ENCODE measurements around the gene PROCA1. TPM values are rescaled to one million over a fixed set of nuclear protein-coding genes. Genes with fewer than 3 reads are reported as not detected.

Gene PROCA1
- total RNA-seq, 6 donors from 2014 or later: 1.2 to 11.5 (median 3.4) TPM

DNA sequence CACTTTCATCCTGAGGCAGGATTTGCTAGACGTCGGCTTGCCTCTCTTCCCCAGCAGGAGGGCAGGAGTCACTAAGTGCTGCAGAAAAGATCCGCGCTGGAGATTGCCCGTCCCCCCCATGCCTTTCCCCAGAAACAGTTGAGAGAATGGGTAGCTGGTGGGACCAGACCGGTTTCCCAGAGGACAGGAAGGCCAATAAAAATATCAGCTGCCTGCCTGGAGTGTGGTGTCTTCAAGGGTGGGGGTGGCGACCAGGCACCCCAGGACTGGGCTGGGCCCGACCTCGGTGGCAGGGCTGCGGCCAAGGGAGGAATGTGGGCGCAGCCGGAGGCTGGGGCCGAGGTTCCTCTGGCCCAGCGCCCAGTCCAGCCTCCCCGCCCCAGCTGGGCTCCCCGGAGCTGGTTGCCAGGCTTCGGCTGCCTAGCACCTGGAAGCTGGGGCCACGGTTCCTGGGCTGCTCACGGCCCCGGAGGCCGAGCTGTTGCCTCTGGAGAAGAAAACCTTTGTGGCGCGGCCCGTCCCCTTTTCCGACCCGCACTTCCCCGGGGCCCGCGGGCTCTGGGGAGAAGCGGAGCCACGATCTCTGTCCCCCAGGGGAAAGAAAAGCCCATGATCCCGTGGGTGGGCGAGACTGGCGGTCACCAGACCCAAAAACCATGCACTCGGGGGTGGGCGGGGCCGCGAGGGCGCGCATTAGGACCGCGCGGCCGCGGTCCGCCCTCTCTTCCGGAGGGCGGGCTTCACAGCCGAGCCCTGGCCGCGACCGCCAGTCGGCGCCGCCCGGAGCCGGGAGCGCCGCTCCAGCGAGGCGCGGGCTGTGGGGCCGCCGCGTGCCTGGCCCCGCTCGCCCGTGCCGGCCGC is 31.8 kb upstream of the PROCA1 start, which contains the start of gene TRAF4:
TRAF4 (plus strand) TSS at position 769 of the 861 bp plus-strand sequence. CDS start 102 bp downstream, outside the sequence.
- 2 to 12% methylated on average over 13 of the region's 70 CpGs for WGBS, 2 donors
- TF ChIP-seq, protein P1, sequence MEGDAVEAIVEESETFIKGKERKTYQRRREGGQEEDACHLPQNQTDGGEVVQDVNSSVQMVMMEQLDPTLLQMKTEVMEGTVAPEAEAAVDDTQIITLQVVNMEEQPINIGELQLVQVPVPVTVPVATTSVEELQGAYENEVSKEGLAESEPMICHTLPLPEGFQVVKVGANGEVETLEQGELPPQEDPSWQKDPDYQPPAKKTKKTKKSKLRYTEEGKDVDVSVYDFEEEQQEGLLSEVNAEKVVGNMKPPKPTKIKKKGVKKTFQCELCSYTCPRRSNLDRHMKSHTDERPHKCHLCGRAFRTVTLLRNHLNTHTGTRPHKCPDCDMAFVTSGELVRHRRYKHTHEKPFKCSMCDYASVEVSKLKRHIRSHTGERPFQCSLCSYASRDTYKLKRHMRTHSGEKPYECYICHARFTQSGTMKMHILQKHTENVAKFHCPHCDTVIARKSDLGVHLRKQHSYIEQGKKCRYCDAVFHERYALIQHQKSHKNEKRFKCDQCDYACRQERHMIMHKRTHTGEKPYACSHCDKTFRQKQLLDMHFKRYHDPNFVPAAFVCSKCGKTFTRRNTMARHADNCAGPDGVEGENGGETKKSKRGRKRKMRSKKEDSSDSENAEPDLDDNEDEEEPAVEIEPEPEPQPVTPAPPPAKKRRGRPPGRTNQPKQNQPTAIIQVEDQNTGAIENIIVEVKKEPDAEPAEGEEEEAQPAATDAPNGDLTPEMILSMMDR (IDR thresholded peaks at IDR 0.05): peak in 5 of 6 experiments; percentile 23 to 77 (median 70)
- TF ChIP-seq EP300 (IDR thresholded peaks at IDR 0.05): no peak
- peak; percentile 29 to 76 for TF ChIP-seq POLR2AphosphoS5 (IDR thresholded peaks at IDR 0.05)
- peak in 3 of 4 donors; percentile 81 to 97 (median 94) for TF ChIP-seq POLR2A (IDR thresholded peaks at IDR 0.05)
- ATAC-seq (ENCODE audit: low FRiP score in 2 of 2) (peak; percentile 83 to 93), DNase-seq (peak; percentile 84 to 97)
- peak within 1 kb of the TSS; percentile 92 to 98 (median 96) for H3K27ac ChIP-seq
- H3K4me1 ChIP-seq: peaks cover 41 to 72% (median 57%) of the 10 kb centered on the region in 4 donors
- peaks cover 0 to 13% (median 11%) of the 10 kb centered on the region in 4 donors for H3K36me3 ChIP-seq
- H3K4me3 ChIP-seq: peak within 1 kb of the TSS; percentile 58 to 91 (median 88)
- H3K27me3 ChIP-seq: no peaks in the 10 kb centered on the region
- H3K9me3 ChIP-seq: no peaks in the 10 kb centered on the region

DNA sequence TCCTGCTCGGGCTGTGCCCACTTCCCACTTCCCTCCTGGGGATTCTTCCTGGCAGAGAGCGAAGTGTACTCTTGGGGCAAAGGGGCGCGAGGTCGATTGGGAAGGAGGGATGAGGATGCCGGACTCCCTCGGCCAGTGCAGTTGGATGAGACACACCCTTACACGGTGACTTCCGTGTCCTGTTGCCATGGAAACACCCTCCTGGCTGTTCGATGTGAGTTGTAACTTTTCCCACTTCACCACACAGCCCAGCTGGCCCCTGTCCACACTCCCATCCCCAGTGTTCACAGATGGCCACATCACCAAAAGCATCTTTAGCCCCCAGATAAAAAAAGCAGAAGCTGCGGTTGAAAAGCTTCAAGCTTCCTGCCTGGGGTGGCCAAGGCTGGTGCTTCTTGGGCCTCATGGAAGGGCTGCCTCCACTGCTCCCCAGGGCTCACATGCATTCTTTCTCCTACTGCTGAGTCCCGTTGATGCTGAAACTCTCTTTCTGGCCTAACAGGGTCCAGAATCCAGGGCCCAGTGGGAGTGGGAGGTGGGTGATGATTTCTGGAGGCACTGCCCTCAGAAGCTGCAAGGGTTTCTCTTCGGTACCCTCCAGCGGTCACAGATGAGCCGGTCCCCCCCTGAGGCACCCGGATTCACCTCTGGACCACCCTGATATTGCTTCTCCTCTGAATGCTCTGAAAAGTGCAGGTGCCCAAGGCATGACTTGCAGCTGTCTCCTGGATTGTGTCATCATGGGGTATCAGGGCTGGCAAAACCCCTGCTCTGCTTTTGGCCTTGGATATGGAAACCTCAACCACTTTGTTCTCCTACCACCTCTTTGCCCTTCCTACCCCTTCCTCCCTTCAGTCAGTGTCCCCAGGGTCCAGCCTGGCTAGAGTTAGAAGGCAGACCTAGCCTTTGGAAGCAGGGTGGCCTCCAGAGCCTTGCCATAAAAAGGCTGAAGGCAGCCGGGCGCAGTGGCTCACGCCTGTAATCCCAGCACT is 30.0 kb upstream of the PROCA1 start:
- no peak for DNase-seq
- Histone ChIP-seq H3K9me3 (no peaks in the 10 kb centered on the region), H3K36me3 (no peaks in the 10 kb centered on the region), H3K27ac (peak overlapping the region in 3 of 4 donors; percentile 3 to 97 (median 95)), H3K27me3 (no peaks in the 10 kb centered on the region), H3K4me1 (peaks cover 24 to 53% (median 40%) of the 10 kb centered on the region in 4 donors), H3K4me3 (no peak overlapping the region)
- TF ChIP-seq, protein P1 (IDR thresholded peaks at IDR 0.05): no peak
- TF ChIP-seq POLR2AphosphoS5 (IDR thresholded peaks at IDR 0.05) (no peak), EP300 (IDR thresholded peaks at IDR 0.05) (no peak), POLR2A (IDR thresholded peaks at IDR 0.05) (no peak)
- ATAC-seq (ENCODE audit: low FRiP score in 2 of 2): no peak
- WGBS, 2 donors: 70 to 74% methylated on average over 19 of the region's 19 CpGs

DNA sequence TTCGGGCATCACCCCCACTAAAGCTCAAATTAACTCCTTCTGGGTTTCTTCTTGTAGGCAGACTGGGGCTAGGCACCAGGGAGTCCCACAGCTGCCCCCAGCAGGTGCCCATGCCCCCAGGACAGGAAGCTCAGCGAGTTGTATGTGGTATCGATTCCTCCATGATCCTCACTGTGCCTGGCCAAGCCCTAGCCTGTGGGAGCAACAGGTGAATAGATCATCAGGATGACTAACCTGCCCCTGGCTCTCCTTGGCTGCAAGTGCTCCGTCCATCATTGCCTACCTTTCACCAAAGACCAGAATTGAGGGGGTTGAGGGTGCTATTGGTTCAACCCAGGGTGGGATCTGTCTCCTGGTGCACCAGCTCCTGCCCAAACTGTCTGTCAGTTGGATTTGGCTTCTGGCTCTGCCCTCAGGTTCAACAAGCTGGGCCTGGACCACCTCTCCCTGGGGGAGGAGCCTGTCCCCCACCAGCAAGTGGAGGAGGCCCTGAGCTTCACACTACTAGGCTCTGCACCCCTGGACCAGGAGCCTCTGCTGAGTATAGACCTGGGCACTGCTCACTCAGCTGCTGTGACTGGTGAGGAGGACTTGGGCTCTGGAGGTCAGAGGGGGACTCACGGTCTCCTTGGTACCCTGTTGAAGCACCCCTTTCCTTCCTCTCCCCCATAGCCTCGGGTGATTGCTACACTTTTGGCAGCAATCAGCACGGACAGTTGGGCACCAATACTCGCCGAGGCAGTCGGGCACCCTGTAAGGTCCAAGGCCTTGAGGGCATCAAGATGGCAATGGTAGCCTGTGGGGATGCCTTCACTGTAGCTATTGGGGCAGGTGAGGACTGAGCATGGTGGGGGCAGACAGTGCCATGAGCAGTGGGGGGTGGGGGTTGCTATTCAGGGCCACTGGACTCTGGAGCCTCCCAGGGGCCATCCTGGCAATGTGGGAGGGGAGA is 29.0 kb upstream of the PROCA1 start:
- peak overlapping the region in 1 of 4 donors; percentile 35 for H3K27ac ChIP-seq
- no peaks in the 10 kb centered on the region for H3K9me3 ChIP-seq
- no peak for ATAC-seq (ENCODE audit: low FRiP score in 2 of 2)
- no peak overlapping the region for H3K4me3 ChIP-seq
- H3K4me1 ChIP-seq: peaks cover 14 to 44% (median 30%) of the 10 kb centered on the region in 4 donors
- no peak for TF ChIP-seq POLR2A (IDR thresholded peaks at IDR 0.05)
- TF ChIP-seq, protein P1 (IDR thresholded peaks at IDR 0.05): no peak
- TF ChIP-seq EP300 (IDR thresholded peaks at IDR 0.05): no peak
- TF ChIP-seq POLR2AphosphoS5 (IDR thresholded peaks at IDR 0.05): no peak
- H3K27me3 ChIP-seq: no peaks in the 10 kb centered on the region
- 74 to 85% methylated on average over 6 to 10 of the region's 10 CpGs for WGBS, 2 donors
- H3K36me3 ChIP-seq: no peaks in the 10 kb centered on the region
- DNase-seq: no peak
